GM13976 (cell line): ENCODE data around the gene CEP112.
A peak's percentile ranks its signal among the peaks of the same experiment; 100 is the strongest.

Experiments
- DNase-seq: peaks from one replicate; pipeline ENCODE4 v3.0.0; 2012; ENCODE audit warnings: low spot score
- CTCF ChIP-seq: IDR thresholded peaks from 2 replicates; pipeline ENCODE4 v1.5.1; 2012; ENCODE audit warnings: borderline replicate concordance, mild to moderate bottlenecking; ENCODE audit not compliant: insufficient read depth; ENCODE audit errors: extremely low read depth, missing control alignments, control extremely low read depth
- in situ Hi-C: fragments of 300-500 bp; cut with MboI; formaldehyde crosslinking; loops from one replicate; pipeline ENCODE4 v1.12.0; 2022; ENCODE audit warnings: low sequenced_read_pairs, mixed read lengths, inconsistent platforms; ENCODE audit not compliant: unreplicated experiment

Gene CEP112

GRCh38 chr17:65800655-65801054 is 391.3 kb downstream of the CEP112 start:
- in situ Hi-C loops: no loop called here
- no peak for TF ChIP-seq CTCF
- no peak for DNase-seq

GRCh38 chr17:65799869-65800268 is 392.1 kb downstream of the CEP112 start:
- in situ Hi-C loops: no loop called here
- no peak for TF ChIP-seq CTCF
- no peak for DNase-seq

- no peak for TF ChIP-seq CTCF
- in situ Hi-C loops: no loop called here
- no peak for DNase-seq
These were observed 392.5 kb downstream of the CEP112 start for GRCh38 chr17:65799454-65799853.

- peak; percentile 6 for TF ChIP-seq CTCF
- DNase-seq: no peak
- in situ Hi-C loops: no loop called here
These were observed 394.1 kb downstream of the CEP112 start for GRCh38 chr17:65797809-65798208.

GRCh38 chr17:65797101-65797500 is 394.8 kb downstream of the CEP112 start:
- in situ Hi-C loops: no loop called here
- no peak for TF ChIP-seq CTCF
- no peak for DNase-seq

GRCh38 chr17:65794572-65794971 is 397.4 kb downstream of the CEP112 start:
- peak; percentile 27 for TF ChIP-seq CTCF
- in situ Hi-C loops: no loop called here
- DNase-seq: no peak

- in situ Hi-C loops: no loop called here
- no peak for TF ChIP-seq CTCF
These were observed 401.7 kb downstream of the CEP112 start for GRCh38 chr17:65790241-65790640.

More at GRCh38 chr17:65790241-65790640, 401.7 kb downstream of the CEP112 start:
- DNase-seq: no peak
